GM19023 (cell line): ENCODE measurements around the gene CCDC12.

ENCODE experiments used
- ATAC-seq: cut with Tn5 transposase; IDR thresholded peaks from one replicate; pipeline ENCODE4 v1.9.1; 2021; ENCODE audit warnings: mild to moderate bottlenecking, moderate library complexity; ENCODE audit not compliant: unreplicated experiment

The CCDC12 gene

GRCh38 chr3:46976326-46977190 lies at the start of gene CCDC12:
Gene CCDC12, minus strand, starts transcription at chr3:46976745. Its CDS starts 13 bp downstream, at chr3:46976732.
- peak; percentile 56 for ATAC-seq

- ATAC-seq = no peak
Measured at GRCh38 chr3:47024932-47025331, 48.4 kb upstream of the CCDC12 start.

- no peak for ATAC-seq
Measured at GRCh38 chr3:47022641-47023071, 46.1 kb upstream of the CCDC12 start.

- no peak for ATAC-seq
Measured at GRCh38 chr3:47020311-47020710, 43.8 kb upstream of the CCDC12 start.

DNA sequence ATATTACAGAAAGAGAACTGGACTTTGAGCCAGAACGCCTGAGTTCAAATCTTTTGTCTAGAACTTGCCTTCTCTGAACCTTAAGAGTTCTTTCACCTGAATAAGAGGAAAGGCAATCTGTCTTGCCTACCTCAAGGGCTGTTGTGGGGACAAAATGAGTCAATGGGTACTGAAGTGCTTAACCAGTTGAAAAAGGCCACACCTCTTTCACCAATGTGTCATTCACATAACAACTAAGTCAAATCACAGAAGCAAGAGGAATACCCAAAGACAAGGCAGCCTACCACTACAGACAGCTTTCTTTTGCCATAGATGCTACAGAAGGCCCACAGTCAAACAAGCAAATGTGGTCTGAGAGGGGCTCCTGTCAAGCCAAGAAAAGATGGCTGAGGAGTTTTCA lies 42.7 kb upstream of the CCDC12 start:
- peak; percentile 60 for ATAC-seq

GRCh38 chr3:47018269-47018611 lies 41.7 kb upstream of the CCDC12 start:
- ATAC-seq = no peak

GRCh38 chr3:47017504-47018268 lies 41.1 kb upstream of the CCDC12 start:
- no peak for ATAC-seq

GRCh38 chr3:47016934-47017435 lies 40.4 kb upstream of the CCDC12 start:
- ATAC-seq = no peak

- no peak for ATAC-seq
Measured at GRCh38 chr3:47016086-47016933, 39.8 kb upstream of the CCDC12 start.

- ATAC-seq = no peak
Measured at GRCh38 chr3:47015151-47015550, 38.6 kb upstream of the CCDC12 start.

GRCh38 chr3:47014036-47014435 lies 37.5 kb upstream of the CCDC12 start:
- no peak for ATAC-seq

DNA sequence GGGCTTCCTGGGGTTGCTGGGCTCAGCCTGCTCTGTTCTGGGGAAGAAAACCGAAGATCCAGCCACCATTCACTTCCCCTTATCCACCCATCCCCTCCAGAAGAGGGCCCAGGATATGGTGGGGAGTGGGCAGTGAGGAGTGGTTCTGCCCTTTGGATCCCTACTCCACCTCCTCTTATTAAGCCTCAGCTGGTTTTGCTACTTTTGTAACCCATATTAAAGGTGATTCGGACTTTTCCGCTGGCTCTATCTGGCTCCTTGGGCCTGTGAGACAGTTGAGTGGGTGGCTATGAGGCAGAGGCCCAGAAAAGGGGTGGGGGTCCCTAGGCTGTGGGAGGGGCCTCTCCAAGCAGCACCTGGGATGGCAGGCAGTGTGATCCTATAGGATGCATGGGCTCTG lies 36.7 kb upstream of the CCDC12 start:
- ATAC-seq = no peak

DNA sequence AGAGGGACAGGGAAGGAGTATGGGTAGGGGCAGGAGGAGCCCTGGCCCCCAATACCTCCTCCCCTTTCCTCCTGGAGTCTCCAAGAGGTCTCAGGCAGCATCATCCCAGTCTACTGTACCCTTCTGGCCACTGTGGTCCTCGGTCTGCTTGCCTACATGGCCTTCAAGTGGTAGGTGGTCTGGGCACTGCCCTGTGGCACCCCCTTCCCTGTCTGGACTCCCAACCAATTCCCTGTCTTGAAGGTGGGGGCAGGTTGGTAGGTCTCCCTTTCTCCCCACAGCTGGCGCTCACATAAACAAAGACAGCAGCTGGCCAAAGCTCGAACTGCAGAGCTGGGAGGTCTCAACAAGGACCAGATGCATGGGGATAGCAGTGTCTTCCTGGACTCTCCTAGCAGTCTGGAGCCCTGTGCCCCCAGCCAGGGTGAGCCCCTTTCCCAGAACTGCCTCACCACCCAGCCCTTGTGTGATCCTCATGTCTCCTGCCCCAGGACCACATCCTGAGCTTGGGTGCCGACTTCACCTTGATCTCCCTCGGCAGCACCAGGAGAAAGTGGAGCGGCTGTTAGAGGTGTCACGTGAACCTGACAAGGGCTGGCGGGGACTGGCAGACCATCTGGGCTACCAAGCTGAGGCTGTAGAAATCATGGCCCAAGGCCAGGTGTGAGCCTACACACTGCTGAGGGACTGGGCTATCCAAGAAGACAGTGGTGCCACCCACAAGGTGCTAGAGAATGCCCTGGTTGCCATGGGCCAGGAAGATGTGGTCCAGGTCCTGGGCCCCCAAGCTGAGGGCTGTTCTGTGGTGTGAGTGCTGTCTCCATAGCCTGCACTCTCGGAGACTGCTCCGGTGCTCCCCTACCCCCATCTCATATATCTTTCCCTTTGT lies 36.0 kb upstream of the CCDC12 start:
- no peak for ATAC-seq

DNA sequence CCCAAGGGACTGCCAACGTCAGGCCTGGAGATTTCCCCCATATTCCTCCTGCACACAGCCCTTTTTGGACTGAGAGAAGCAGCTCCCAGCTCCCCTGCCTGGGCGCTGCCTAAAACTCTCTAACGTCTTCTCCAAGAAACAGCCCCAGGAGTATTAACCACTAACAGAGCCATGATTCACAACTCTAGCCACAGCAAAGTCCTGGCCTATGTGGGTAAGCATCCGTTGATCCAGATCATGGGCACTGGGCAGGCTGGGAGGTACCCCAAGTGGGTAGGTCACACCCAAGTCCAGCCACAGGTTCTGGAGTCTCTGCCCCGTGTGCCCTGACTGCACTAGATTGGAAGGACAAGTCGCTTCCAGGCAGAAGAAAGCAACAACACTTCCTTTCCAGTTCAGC lies 34.8 kb upstream of the CCDC12 start:
- ATAC-seq = no peak

DNA sequence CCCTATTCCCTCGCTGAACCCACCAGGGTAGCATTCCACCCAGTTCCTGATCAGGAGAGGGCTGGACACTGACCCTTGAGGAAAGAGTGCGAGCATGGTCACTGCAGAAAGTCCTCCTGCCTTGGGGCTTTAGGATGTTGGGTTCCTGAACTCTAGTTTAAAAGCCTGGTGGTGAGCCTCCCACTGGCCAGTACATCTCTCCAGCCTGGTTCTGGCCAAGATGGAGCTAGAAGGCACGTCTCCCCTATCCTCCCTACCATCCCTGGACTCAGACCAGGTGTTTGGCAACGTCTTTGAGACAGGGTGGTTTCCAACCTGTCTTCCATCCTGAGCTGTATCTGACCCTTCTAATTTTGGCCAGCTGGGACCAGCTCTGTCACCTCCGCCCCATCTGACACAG lies 34.4 kb upstream of the CCDC12 start:
- no peak for ATAC-seq

DNA sequence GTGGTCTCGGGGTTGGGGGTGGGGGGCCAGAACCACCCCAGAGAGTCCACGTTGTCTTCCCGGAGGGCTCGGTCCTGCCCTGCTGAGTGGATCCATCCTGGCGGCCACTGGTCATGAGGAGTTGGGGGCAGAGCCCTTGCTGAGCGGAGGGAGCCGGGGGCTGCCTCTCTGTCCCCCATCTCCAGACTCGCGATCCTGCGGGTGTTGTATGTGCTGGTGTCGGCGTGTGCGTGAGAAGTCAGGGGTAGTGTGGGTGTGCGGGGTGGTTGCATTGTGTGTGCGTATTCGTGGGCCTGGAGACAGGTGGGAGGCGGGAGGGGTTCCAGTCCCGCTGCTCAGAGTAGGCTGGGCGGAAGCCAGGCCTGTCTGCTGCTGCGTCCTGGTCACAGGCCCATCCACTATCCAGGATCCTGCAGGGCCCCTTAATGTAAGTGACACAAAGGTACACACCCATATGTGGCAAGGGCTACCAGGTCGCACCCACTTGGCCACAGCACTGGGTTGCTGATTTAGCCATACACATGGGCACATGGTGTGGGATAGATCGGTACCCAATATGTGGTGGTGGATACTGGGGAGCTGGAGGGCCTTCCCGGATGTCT lies 33.7 kb upstream of the CCDC12 start:
- ATAC-seq = no peak

DNA sequence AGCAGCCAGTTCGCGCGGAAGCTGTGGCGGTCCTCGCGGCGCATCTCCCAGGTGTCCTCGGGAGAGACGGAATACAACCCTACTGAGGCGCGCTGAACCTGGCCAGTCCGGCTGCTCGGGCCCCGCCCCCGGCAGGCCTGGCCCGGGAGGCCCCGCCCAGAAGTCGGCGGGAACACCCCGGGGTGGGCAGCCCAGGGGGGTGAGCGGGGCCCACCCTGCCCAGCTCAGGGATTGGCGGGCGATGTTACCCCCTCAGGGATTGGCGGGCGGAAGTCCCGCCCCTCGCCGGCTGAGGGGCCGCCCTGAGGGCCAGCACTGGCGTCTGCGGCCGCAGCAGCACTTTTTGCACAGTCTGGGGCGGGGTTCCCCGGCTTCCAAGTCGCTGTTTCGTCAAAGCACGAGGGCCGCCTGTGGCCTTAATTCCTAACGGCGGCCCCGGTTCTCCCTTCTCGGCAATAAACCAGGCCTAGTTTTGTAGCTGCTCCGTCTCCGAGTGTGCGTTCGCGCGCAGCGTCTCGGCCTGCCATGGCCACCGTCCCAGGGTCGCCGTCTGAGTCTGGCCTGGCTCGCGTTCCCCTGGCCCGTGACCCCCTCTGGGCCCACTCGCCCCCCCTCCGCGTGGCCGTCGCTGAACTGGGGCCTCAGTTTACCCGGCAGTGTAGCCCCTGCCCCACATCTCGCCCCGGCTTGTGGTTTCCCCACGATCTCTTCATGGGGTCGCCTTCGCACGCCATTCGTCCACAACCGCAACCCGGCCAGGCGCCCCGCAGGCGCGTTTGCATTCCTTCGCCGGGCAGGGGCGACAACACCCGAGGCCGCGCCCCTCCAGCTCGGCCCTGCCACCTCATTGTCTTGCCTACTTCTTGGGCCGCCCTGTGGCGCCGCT lies 32.9 kb upstream of the CCDC12 start:
- ATAC-seq = peak; percentile 84

DNA sequence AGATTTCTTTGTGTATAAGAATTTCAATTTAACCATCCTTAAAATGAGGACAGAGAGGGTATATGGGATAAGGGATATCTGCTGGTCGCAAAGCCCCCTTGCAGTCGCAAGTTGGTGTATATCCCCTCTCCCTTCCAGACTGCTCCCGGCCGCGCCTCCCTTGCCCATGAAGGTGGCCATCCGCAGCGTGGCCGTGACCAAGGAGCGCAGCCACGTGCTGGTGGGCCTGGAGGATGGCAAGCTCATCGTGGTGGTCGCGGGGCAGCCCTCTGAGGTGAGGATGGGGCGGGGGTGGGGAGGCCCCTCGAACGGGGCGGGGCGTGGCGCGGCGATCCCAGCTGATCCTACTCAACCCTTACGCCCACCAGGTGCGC lies 32.3 kb upstream of the CCDC12 start:
- ATAC-seq = no peak
